Measurements from ENCODE around the gene ERC2.
"Not testable (repeated sequence)": the region's sequence is repeated elsewhere in the genome, so short reads cannot be mapped to it uniquely, and the experiment has no call there.

Gene ERC2

DNA sequence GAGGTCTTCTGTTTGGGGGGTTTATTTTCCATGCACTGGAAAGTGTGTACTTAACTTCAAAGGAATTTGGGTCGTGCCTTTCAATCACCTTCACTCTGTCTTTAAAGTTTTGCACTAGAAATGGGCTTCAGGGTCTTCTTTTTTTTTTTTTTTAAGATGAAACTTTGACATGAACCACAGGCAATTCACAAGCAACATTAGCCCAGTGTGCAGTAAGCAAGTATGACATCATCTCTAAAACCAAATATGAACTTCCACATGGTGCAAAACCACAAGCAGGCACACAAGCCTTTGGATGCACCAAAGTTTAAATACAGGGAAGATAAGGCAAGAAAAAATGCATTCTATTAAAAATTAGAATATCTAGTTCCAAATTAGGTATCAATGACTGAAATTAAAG, 381.9 kb downstream of the ERC2 start:
- no peak overlapping the region for H3K4me3 ChIP-seq (ENCODE audit: low read depth, low read length)
- no peak for DNase-seq (ENCODE audit: low read depth)
- TF ChIP-seq MYC (IDR thresholded peaks at IDR 0.05; ENCODE audit: low read depth, low read length) (no peak), MAX (IDR thresholded peaks at IDR 0.05; ENCODE audit: low read depth, low read length) (no peak), POLR2A (IDR thresholded peaks at IDR 0.05; ENCODE audit: extremely low read depth, insufficient read length) (no peak)
- TF ChIP-seq, protein P1, sequence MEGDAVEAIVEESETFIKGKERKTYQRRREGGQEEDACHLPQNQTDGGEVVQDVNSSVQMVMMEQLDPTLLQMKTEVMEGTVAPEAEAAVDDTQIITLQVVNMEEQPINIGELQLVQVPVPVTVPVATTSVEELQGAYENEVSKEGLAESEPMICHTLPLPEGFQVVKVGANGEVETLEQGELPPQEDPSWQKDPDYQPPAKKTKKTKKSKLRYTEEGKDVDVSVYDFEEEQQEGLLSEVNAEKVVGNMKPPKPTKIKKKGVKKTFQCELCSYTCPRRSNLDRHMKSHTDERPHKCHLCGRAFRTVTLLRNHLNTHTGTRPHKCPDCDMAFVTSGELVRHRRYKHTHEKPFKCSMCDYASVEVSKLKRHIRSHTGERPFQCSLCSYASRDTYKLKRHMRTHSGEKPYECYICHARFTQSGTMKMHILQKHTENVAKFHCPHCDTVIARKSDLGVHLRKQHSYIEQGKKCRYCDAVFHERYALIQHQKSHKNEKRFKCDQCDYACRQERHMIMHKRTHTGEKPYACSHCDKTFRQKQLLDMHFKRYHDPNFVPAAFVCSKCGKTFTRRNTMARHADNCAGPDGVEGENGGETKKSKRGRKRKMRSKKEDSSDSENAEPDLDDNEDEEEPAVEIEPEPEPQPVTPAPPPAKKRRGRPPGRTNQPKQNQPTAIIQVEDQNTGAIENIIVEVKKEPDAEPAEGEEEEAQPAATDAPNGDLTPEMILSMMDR (IDR thresholded peaks at IDR 0.05; ENCODE audit: low read depth, low read length): no peak

GRCh38 chr3:56081246-56081645, 387.0 kb downstream of the ERC2 start:
- H3K4me3 ChIP-seq (ENCODE audit: low read depth, low read length): no peak overlapping the region
- TF ChIP-seq, protein P1 (IDR thresholded peaks at IDR 0.05; ENCODE audit: low read depth, low read length): no peak
- no peak for DNase-seq (ENCODE audit: low read depth)

DNA sequence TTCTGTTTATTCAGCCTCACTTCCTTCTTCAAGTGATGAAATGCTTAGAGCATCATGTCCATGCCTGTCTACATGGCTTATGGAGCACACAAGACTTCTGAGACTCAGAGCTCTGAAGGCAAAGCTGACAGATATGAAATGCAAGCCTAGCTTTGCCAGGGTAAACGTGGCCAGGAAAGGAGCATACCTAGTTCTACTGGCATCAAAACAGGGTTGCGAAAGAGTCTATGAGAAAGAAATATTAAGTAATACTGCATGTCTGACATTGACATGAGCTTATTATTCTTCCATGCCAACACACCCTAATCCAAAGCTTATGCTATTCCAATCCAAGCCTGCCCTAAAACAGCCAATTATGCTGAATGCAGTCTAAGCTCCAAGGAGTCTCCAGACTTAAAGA, 391.5 kb downstream of the ERC2 start:
- DNase-seq (ENCODE audit: low read depth): no peak
- TF ChIP-seq POLR2A (IDR thresholded peaks at IDR 0.05; ENCODE audit: extremely low read depth, insufficient read length) (no peak), MYC (IDR thresholded peaks at IDR 0.05; ENCODE audit: low read depth, low read length) (no peak), MAX (IDR thresholded peaks at IDR 0.05; ENCODE audit: low read depth, low read length) (no peak)
- TF ChIP-seq, protein P1 (IDR thresholded peaks at IDR 0.05; ENCODE audit: low read depth, low read length): no peak
- no peak overlapping the region for H3K4me3 ChIP-seq (ENCODE audit: low read depth, low read length)

- no peak for DNase-seq (ENCODE audit: low read depth)
- TF ChIP-seq MAX (IDR thresholded peaks at IDR 0.05; ENCODE audit: low read depth, low read length) (no peak), POLR2A (IDR thresholded peaks at IDR 0.05; ENCODE audit: extremely low read depth, insufficient read length) (no peak), MYC (IDR thresholded peaks at IDR 0.05; ENCODE audit: low read depth, low read length) (no peak)
- TF ChIP-seq, protein P1 (IDR thresholded peaks at IDR 0.05; ENCODE audit: low read depth, low read length): no peak
- H3K4me3 ChIP-seq (ENCODE audit: low read depth, low read length): no peak overlapping the region
Observed at GRCh38 chr3:56075089-56075488, 393.2 kb downstream of the ERC2 start.

DNA sequence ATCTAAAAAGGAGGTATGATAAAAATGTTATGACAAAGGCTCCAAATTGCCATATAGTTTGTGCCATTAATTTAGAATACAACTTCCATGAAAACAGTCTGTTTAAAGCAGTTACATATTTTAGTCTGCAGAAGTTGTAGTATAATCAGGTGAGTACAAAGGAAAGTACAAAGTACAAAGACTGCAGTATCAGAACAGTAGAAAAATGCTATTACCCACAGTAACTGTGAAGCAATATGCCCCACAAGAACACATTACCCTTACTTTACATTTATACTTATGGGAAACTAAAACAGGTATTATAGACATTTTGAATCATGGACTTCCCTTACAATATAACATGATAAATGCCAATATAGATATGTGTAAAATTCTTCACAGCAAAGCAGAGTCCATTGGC, 398.5 kb downstream of the ERC2 start:
- DNase-seq (ENCODE audit: low read depth): no peak
- H3K4me3 ChIP-seq (ENCODE audit: low read depth, low read length): no peak overlapping the region
- TF ChIP-seq, protein P1 (IDR thresholded peaks at IDR 0.05; ENCODE audit: low read depth, low read length): no peak
- TF ChIP-seq POLR2A (IDR thresholded peaks at IDR 0.05; ENCODE audit: extremely low read depth, insufficient read length): no peak
- TF ChIP-seq MYC (IDR thresholded peaks at IDR 0.05; ENCODE audit: low read depth, low read length): no peak
- TF ChIP-seq MAX (IDR thresholded peaks at IDR 0.05; ENCODE audit: low read depth, low read length): no peak

DNA sequence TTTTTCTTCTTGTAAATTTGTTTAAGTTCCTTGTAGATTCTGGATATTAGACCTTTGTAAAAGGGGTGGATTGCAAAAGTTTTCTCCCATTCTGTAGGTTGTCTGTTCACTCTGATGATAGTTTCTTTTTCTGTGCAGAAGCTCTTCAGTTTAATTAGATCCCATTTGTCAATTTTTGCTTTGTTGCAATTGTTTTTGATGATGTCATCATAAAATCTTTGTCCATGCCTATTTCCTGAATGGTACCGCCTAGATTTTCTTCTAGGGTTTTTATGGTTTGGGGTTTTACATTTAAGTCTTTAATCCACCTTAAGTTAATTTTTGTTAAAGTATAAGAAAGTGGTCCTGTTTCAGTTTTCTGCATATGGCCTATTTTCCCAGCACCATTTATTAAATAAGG, 401.9 kb downstream of the ERC2 start:
- not testable (repeated sequence) for DNase-seq (ENCODE audit: low read depth); H3K4me3 ChIP-seq (ENCODE audit: low read depth, low read length)

Measured in NB4 (cell line).